GM04504 (cell line): ENCODE measurements around the gene UGT2B17.
"Not testable (repeated sequence)": the region's sequence is repeated elsewhere in the genome, so short reads cannot be mapped to it uniquely, and the experiment has no call there.

Experiments used
- DNase-seq: peaks from one replicate; pipeline ENCODE4 v3.0.0-alpha.2; 2012; ENCODE audit warnings: low read depth

The UGT2B17 gene

DNA sequence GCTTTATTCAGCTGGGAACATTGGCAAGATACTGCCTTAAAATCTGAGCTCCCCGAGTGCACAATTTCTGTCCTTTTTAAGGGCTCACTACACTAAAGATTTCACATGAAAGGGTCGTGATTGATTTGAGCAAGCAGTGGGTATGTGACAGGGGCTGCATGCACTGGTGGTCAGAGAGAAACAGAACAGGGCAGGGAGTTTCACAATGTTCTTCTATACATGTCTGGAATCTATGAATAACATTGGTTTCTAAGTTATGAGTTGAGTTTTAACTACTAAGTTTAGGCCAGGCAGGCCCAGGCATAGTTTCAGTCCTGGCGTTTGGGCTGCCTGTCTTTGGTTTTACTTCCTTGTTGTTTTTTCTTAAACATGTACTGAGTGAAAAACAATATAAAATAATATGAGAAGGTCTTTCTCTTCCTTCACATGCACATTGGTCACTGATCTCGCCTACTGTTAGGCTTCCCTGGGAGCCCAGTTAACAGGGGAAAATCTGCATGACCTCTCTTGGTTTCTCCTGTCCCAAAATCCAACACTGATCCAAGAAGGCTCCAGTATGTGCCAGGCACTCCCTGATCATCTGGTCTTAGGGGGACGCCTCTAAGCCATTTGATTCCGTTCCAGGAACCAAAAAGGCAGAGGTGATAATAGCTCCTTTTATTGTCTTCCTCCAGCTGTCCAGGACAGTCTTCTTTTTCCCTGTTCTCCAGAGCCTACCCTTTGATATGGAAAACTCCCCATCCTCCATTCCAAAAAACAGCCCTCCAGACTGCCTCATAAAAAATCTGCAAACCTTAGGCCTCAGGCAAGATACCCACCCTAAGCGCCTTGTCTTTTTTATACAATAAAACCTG lies at the start of gene UGT2B17:
TSS of gene UGT2B17 (minus strand) at position 51 of the 854 bp plus-strand sequence. CDS start 7,838 bp downstream, outside the sequence.
- no peak for DNase-seq

DNA sequence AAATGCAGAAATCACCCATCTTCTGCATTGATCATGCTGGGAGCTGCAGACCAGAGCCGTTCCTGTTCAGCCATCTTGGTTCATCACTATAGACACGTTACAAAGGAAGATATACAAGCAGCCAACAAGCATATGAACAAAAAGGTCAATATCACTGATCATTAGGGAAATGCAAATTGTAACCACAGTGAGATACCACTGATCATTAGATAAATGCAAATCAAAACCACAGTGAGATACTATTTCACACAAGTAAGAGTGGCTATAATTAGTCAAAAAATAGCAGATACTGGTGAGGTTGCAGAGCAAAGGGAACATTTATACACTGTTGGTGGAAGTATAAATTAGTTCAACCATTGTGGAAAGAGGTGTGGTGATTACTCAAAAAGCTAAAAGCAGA lies 46.6 kb upstream of the UGT2B17 start:
- not testable (repeated sequence) for DNase-seq

DNA sequence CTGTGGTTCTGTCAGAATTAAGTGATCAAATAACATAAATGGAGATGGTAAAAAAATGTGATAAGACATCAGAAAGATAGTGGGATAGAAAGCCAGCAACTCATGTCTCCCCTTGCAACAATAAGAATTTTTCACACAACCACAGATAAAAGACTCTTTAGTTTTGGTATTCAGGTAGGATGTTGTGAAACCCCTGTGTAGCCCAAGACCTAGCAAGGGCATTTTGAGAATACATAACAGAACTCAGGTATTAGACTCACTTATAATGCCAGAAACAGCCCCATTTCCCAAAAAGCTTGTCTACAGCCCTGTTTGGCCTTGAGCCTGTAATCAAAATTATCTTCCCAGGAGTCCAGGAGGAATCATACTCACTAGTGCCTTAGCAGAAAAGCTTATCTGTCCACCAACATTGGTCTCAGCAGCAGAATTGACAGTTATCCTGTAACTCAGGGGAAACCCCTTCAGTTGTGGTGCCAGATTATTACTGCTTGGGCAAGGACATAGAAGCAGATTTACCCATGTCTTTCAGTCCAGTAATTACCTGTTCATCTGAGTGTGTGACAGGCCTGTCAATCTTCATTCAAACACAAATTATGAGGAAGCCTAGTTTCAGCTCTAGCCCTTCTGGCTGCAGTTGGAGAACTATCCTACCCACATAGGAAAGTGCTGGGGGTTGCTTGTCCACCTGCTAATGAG lies 41.0 kb upstream of the UGT2B17 start:
- DNase-seq: no peak

DNA sequence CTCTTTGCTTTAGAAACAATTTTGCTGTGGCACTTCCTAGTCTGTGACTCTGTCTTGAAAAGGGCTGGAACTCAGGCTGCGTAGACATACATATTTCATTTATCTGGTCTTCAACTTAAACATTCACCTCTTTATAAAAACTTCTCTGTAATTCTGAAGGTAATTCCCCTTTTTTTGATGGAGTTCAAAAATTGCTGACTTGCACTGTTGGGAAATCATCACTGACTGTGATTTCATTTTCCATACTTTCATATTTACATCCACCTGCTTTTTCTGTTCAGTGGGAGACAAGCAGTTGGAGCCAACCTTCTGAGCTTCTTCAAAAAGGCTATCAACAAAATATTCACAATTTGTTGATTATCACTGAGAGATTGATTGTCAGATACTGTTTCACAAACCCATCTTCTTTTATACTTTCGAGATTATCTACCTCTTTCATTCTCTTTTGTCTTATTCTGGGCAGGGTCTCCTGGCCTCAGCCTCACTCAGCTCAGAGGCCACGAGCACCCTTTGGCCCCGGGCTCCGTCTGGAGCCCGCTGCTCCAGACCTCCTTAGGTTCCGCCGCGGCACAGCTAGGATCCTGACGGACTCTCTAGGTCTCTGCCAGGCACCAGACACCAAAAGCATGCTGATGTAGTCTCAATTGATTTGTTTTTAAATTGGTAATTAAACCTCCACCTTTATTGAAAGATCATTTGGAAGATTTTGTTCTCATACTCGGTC lies 39.7 kb upstream of the UGT2B17 start:
- no peak for DNase-seq

DNA sequence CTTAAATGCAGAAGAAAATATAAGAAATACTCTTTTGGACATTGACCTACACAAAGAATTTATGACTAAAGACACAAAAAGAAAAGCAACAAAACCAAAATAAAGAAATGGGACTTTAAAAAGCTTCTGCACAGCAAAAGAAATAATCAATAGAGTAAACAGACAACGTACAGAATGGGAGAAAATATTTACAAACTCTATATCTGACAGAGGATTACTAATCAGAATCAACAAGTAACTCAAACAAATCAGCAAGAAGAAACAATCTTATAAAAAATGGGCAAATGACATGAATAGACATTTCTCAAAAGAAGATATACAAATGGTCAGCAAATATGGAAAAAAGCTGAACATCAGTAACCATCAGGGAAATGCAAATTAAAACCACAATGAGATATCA lies 37.6 kb upstream of the UGT2B17 start:
- DNase-seq: no peak

DNA sequence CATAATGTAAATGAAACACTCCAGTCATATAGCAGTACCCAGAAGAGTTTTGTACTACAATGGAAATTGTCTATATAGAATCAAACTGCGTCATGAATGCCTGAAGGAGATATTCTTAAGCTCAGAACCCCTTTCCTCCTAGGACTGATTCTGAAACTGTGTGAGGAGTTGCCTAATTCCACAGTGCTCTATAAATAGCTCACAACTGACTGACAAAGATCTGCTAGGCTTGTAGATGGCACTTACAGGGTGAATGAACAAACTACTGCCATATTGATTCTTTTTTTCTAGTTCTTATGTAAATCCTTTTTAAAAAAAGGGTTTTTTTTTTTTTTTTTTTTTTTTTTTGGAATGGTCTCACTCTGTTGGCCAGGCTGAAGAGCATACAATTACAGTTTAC lies 30.1 kb upstream of the UGT2B17 start:
- DNase-seq: no peak

DNA sequence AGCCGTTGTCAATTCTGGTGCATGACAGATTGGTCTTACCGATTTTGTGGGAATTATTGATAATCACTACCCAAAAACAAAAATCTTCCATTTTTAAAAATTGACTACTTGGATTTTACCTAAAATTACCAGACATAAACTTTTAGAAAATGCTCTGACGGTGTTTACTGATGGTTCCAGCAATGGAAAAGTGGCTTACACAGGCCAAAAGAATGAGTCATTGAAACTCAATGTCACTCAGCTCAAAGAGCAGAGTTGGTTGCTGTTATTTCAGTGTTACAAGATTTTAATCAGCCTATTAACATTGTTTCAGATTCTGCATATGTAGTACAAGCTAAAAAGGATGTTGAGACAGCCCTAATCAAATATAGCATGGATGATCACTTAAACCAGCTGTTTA lies 23.0 kb upstream of the UGT2B17 start:
- no peak for DNase-seq

DNA sequence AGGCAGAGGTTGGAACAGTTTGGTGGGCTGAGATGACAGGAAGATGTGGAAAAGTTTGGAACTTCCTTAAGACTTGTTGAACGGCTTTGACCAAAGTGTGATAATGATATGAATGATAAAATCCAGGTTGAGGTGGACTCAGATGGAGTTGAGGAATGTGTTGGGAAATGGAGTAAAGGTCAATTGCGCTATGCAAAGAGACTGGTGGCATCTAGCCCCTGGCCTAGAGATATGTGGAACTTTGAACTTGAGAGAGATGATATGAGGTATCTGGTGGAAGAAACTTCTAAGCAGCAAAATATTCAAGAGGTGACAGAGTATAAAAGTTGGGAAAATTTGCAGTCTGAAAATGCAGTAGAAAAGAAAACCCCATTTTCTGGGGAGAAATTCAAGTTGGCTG lies 21.4 kb upstream of the UGT2B17 start:
- DNase-seq: no peak

DNA sequence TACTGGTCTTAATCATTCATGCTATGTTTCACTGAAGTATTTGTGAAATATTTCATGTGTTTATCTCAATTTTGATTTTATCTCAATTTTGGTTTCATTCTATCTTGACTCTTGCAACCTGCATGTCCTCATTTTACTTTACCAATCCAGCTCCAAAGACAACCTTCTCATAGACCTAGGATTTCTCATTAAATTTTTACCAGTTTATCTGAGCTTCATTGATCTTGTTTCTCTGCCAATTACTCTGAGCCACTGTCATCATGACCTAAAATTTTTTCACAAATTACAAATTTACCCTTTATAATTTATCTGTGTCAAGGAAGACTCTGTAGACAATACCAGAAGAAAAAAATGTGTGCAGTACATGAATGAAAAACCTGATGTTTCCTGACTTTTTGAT lies 18.6 kb upstream of the UGT2B17 start:
- no peak for DNase-seq

DNA sequence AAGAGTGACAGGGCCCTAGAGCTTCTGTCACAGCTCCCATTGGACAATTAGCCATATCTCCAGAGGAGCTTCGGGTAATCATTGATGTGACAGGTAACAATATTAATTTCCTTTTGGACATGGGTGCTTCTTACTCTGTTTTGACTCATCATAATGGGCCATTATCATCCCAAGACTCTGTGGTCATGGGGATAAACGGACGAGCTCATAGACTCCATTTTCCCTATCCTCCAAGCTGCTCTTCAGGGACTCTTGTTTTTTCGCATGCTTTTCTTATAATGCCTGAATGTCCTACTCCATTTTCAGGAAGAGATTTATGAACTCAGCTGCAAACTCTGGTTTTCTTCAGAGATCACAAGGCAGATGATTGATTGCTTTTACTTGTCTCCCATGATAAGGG lies 17.0 kb upstream of the UGT2B17 start:
- no peak for DNase-seq

DNA sequence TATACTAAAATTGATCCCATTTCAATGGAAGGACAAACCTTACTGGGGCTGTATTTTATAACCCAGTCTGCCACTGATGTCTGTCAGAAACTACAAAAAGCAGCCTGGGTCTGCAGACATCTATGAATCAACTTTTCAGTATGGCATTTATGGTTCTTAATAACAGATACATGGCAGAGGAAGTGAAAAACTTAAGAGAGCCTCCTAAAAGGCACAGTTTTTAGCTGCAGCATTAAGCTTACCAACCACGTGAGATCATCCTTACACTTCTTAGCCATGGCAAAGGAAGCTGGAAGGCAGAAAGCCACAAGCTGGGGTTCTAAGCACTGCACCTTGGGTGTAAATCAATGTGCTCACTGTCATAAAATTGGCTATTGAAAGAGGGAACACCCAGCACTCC lies 16.6 kb upstream of the UGT2B17 start:
- DNase-seq: no peak

DNA sequence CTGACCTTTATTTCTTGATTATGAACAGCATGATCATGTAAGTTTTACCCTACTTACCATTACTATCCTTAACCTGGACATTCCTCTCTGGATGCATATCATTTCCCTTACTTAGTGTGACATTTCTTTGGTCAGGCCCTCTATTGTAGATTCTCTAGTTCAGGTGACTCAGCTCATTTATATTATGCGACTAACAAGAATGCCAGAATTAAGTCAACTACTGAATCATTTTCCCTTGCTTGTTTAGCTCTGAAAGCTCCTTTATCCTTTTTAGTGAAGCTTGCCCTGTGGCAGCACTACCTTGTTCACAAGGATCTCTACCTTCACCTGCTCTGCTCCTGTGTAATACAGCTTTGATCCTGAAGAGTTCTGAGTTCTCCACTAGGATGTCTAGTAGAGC lies 15.1 kb upstream of the UGT2B17 start:
- DNase-seq: no peak

DNA sequence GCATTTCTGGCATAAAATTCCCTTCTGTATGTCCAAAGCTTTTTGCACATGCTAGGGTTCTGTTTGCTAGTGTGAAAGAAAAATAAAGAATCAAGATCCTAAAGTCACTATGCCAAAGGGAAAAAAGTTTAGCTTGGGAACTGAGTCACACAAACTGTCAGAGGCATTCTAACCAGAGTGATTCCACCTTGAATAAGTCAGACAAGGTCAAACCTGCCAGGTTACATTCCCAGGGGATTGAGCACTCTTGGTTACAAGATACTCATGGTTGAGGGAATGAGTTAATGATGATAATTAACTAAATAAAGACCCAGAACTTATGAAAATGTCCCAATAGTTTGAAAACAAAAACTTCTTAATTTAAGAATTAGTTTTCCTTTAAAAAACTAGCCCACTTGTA lies 13.7 kb upstream of the UGT2B17 start:
- no peak for DNase-seq

DNA sequence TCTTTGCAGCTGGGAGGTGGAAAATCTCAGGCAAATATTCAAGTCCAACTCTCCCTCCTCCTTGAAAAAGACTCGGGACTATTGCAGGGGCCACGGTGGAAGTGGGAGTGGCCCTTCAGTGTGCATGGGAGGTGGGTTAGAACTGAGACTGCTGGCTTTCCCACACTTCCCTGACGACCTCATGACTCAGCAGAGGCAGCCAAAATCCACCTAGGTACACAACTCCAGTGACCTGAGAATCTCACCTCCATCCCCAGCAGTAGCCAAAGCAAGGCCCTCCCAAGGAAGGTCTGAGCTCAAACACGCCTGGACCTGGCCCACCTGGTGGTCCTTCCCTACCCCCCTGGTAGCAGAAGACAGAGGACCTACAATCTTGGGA lies 6.2 kb upstream of the UGT2B17 start:
- DNase-seq: no peak

DNA sequence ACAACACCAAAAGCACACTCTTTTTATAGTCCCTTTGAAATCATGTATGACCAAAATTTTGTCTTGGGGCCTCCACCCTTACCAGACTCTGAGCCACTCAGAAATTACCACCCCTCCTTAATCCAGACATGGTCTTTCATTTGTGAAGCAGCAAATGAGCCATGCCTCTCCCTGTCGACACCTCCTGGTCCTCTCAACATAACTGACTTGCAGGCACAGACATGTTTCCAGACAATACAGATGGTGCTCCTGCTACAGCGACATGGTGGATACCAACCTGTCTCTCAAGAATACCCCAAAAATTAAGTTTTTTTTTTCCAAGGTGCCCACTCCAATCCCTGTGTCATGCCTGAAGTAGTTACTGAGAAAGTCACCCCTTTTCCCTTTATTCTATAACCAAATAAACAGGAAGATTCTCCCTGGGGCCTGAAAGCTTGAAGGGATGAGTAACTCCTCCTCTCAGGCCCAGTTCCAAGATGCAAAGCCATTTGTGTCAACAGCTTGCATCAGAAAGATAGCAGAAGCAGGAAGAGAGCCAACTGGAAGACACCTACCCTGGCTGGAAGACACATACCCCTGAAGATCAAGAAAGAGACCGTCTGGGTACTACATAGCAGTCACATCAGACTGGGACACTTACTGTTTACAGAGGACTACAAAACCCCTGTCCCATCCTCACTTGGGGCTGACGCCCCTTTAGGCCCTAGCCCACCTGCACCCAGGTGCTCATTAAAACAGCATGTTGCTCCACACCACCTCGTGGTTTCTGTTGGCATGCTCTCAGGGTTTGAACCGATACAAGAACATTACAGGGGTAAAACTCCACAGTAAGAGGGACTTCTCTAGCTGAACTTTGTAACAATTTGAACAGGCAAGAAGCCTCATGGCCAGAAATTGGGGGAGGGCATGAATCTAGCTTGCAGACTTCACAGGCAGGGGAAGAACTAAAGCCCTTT lies 5.5 kb upstream of the UGT2B17 start:
- DNase-seq: no peak

DNA sequence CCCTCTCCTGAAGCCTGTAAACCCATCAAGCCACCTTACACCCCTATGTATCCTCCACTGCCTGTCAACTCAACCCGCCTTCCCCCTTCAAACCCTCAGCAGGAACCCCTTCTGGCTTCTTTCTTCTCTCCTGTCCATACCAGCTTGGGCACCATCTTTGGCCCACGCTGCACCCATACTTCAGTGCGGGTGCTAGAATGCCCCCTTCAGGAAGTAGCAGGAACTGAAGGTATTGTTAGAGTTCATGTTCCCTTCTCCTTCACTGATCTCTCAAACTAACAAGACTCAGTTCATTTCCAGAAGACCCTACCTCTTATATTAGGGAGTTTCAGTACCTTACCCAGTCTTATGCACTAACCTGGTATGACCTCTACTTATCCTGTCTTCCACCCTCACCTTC lies 1.5 kb upstream of the UGT2B17 start:
- DNase-seq: no peak

DNA sequence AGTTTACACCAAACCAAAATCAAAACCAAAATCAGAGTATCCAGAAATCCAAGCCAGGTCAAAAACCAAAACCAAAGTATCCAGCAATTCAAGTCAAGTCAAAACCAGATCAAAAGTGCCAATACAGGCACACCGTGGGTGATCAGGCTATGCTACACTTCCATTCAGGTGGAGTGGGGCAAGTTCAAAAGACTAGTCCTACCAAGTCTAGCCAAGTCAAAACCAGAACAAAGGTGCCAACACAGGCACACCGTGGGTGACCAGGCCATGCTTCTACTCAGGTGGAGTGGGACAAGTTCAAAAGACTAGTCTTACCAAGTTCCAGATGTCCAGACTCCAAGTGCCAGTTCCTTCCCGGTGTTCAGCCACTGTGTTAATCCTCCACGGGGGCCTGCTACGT lies 486 bp downstream of the UGT2B17 start:
- not testable (repeated sequence) for DNase-seq

DNA sequence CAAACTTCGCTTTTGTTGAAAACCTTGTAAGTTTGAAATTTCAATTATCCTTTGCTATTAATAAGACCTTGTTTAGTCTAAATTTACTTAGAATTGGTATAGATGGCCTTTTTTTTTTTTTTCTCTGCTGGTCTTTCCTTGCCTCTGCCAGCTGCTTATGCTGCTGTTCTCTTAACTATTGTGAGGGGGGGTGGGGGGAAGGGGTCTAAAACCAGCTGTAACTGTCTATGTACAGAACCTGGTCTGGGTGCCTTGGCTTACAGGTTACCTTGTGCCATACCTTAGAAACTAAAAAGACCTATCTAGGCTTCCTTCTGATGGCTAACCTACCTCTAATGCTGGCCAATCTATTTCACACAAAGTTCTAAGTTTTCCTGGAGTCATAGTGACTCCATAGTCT lies 1.0 kb downstream of the UGT2B17 start:
- DNase-seq: no peak

DNA sequence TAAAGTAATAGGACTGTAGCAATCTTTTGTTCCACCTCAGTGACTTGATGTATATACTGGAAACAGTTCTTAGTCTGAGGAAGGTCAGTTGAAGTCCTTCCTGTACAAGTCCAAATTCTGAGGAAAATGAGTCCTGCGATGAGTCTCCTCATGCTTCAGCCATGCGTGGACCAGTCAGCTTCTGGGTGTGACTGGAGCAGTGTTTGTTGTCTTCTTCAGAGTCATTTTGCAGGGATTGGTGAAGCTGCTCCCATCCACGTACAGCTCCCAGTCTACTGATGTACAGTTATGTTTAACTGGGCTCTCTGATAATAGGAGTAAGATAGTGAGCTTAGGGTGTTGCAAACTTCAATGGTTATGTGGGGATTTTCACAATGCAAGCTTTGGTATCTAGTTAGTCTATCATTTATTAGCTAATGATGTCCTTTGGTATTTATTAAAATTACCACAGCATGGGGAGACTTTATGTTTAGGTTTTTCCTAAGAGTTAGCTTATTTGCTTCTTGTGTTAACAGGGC lies 3.4 kb downstream of the UGT2B17 start:
- DNase-seq: no peak

DNA sequence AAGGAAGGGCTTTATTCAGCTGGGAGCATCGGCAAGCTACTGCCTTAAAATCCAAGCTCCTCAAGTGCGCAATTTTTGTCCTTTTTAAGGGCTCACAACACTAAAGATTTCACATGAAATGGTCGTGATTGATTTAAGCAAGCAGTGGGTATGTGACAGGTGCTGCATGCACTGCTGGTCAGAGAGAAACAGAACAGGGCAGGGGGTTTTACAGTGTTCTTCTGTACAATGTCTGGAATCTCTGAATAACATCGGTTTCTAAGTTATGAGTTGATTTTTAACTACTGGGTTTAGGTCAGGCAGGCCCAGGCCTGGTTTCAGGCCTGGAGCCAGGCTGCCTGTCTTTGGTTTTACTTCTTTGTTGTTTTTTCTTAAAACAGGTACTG lies 6.0 kb downstream of the UGT2B17 start:
- no peak for DNase-seq

DNA sequence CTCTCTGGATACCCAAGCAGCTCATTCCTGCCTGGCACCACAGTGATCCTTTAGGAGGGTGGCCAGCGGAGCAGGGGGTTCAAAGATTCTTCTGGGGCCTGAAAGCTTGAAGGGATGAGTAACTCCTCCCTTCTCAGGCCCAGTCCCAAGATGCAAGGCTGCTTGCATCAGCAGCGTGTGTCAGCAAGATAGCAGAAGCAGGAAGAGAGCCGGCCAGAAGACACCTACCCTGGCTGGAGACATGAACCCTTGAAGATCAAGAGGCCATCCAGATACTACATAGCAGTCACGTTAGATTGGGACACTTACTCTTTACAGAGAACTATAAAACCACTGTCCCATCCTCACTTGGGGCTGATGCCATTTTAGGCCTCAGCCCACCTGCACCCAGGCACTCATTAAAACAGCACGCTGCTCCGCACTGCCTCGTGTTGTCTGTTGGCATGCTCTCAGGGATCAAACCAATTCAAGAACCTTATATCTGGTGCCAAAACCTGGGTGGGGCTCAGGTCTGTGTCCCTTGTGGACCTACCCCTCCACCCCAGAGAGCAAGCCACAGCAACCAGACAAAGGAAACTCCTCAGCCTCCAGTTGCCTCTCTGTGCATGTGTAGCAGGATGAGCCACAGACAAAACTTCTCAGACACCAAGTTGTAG lies 6.5 kb downstream of the UGT2B17 start:
- DNase-seq: no peak
